ENCODE measurements around the gene EML3.

DNA sequence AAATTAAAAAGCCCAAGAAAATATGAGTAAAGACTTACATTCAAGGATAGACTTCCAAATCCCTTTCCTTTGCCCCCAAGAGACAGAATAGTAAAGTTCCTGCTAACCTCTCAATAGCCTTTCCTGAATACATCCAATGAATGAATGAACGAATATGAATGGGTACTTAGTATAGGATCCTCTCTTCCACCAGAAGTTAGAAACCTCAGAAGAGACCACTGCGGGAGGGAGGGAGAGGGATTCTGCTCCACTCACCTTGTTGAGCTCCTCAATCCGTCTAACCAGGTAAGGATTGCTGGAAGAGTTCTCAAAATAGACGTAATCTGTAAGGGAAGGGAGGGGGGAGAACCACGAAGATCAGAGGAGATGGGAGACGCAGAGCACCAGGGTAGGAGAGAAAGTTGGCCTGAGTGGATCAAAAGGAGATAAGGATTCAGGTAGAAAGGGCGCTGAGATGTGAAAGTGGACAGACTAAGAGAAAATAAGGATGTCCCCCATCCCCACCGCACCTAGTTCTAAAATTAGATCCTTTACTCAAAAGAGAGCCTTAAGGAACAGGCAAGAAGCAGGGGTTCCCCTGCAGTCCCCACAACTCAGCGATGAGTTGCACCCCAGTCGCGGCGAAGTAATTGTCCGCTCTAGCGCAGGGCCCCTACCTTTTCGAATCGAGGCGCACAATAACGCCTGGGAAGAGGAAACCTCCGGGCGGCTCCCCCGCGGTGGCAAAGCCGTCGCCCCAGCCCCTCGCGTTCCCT lies 12.0 kb downstream of the EML3 start:
- TF ChIP-seq, protein P1, sequence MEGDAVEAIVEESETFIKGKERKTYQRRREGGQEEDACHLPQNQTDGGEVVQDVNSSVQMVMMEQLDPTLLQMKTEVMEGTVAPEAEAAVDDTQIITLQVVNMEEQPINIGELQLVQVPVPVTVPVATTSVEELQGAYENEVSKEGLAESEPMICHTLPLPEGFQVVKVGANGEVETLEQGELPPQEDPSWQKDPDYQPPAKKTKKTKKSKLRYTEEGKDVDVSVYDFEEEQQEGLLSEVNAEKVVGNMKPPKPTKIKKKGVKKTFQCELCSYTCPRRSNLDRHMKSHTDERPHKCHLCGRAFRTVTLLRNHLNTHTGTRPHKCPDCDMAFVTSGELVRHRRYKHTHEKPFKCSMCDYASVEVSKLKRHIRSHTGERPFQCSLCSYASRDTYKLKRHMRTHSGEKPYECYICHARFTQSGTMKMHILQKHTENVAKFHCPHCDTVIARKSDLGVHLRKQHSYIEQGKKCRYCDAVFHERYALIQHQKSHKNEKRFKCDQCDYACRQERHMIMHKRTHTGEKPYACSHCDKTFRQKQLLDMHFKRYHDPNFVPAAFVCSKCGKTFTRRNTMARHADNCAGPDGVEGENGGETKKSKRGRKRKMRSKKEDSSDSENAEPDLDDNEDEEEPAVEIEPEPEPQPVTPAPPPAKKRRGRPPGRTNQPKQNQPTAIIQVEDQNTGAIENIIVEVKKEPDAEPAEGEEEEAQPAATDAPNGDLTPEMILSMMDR (IDR thresholded peaks at IDR 0.05), result no peak
- TF ChIP-seq POLR2A (IDR thresholded peaks at IDR 0.05), result no peak

Data from testis (tissue), 2 donors.